SK-N-SH (cell line): Measurements from ENCODE around the gene RFWD3. TPM values are rescaled to one million over a fixed set of nuclear protein-coding genes. Genes with fewer than 3 reads are reported as not detected.

Source experiments
- CTCF ChIA-PET: fragments of 300-600, 350-600 bp; formaldehyde crosslinking; extraction: SDS; loops from one replicate; lab custom pipeline; 2021; lab: Yijun Ruan, JAX
- POLR2A ChIA-PET: fragments of 350-600 bp; sonication (Branson Sonifier 250); formaldehyde crosslinking; extraction: SDS; loops from one replicate; lab custom pipeline; 2020; ENCODE audit warnings: antibody characterized with exemption, inconsistent platforms; lab: Yijun Ruan, JAX
- DNase-seq: peaks from one replicate; pipeline ENCODE4 v3.0.0; 2012
- H2AFZ ChIP-seq: fragments of 200-600 bp; sonication (generic); 2 replicates; pipeline ENCODE4 v1.8.1; 2016; ENCODE audit warnings: antibody characterized with exemption, mild to moderate bottlenecking, low read depth
- H3F3A ChIP-seq: fragments of 200-600 bp; sonication (generic); replicated peaks from 2 replicates; pipeline ENCODE3; 2016; ENCODE audit warnings: antibody characterized with exemption, mild to moderate bottlenecking; ENCODE audit not compliant: insufficient read depth
- H3K27ac ChIP-seq, 2 experiments: fragments of 200-500 bp in 1 of 2; fragments of 200-600 bp in 1 of 2; sonication (Bioruptor generic) in 1 of 2; sonication (generic), shearing (Covaris generic) in 1 of 2; 2 replicates each; pipeline versions ENCODE4 v1.5.1 to v1.6.1; 2014 to 2016; ENCODE audit warnings: low read depth in 2 of 2, inconsistent platforms in 1 of 2, low read length in 1 of 2, mild to moderate bottlenecking in 1 of 2, mixed read lengths in 1 of 2
- H3K27me3 ChIP-seq: fragments of 200-600 bp; sonication (generic), shearing (Covaris generic); 2 replicates; pipeline ENCODE4 v1.6.1; 2016; ENCODE audit warnings: mixed run types; ENCODE audit not compliant: insufficient read depth
- H3K36me3 ChIP-seq, 2 experiments: fragments of 200-500 bp in 1 of 2; fragments of 200-600 bp in 1 of 2; sonication (Bioruptor generic) in 1 of 2; sonication (generic) in 1 of 2; replicated peaks in 1 of 2; 2 replicates each; pipeline versions ENCODE3 to v1.5.1; 2014 to 2016; ENCODE audit warnings: low read length in 1 of 2, mild to moderate bottlenecking in 1 of 2; ENCODE audit not compliant: insufficient read depth in 2 of 2, control insufficient read depth in 1 of 2
- H3K4me1 ChIP-seq, 2 experiments: fragments of 200-500 bp in 1 of 2; fragments of 200-600 bp in 1 of 2; sonication (Bioruptor generic) in 1 of 2; sonication (generic), shearing (Covaris generic) in 1 of 2; 2 replicates each; pipeline versions ENCODE4 v1.5.1 to v1.6.1; 2014 to 2016; ENCODE audit warnings: low read depth in 1 of 2, low read length in 1 of 2, mixed run types in 1 of 2; ENCODE audit not compliant: insufficient read depth in 2 of 2, control insufficient read depth in 1 of 2
- H3K4me2 ChIP-seq: fragments of 200-600 bp; sonication (generic), shearing (Covaris generic); 2 replicates; pipeline ENCODE4 v1.6.1; 2017; ENCODE audit warnings: mixed run types
- H3K4me3 ChIP-seq, 2 experiments: fragments of 200-500 bp in 1 of 2; fragments of 200-600 bp in 1 of 2; sonication (Bioruptor generic) in 1 of 2; sonication (generic), shearing (Covaris generic) in 1 of 2; 2 replicates each; pipeline versions ENCODE4 v1.5.1 to v1.8.1; 2014 to 2016; ENCODE audit warnings: low read depth in 2 of 2, inconsistent platforms in 1 of 2, low read length in 1 of 2, mild to moderate bottlenecking in 1 of 2, mixed read lengths in 1 of 2, moderate library complexity in 1 of 2
- H3K79me2 ChIP-seq: fragments of 200-600 bp; sonication (generic); 2 replicates; pipeline ENCODE4 v1.8.1; 2017; ENCODE audit warnings: mild to moderate bottlenecking; ENCODE audit not compliant: insufficient read depth
- H3K9ac ChIP-seq: fragments of 200-600 bp; sonication (generic); 2 replicates; pipeline ENCODE4 v1.6.1; 2017; ENCODE audit warnings: mixed run types
- H3K9me2 ChIP-seq: fragments of 200-600 bp; sonication (generic); 2 replicates; pipeline ENCODE4 v1.6.1; 2017; ENCODE audit warnings: mixed run types
- H3K9me3 ChIP-seq: fragments of 200-600 bp; sonication (generic); 2 replicates; pipeline ENCODE4 v1.6.1; 2017; ENCODE audit warnings: mixed run types, mild to moderate bottlenecking, moderate library complexity
- H4K20me1 ChIP-seq: fragments of 200-600 bp; sonication (generic); 2 replicates; pipeline ENCODE4 v1.6.1; 2017; ENCODE audit warnings: mild to moderate bottlenecking, mixed run types; ENCODE audit not compliant: insufficient read depth
- CHD2 ChIP-seq: fragments of 150-350 bp; IDR thresholded peaks from 2 replicates; pipeline ENCODE4 v1.6.1; 2018; ENCODE audit warnings: low read length; ENCODE audit not compliant: partially characterized antibody
- CTCF ChIP-seq: fragments of 200-600 bp; sonication (generic); IDR thresholded peaks from 2 replicates; pipeline ENCODE4 v1.6.1; 2017; ENCODE audit warnings: antibody characterized with exemption, mild to moderate bottlenecking, moderate library complexity
- FOSL2 ChIP-seq: IDR thresholded peaks from 2 replicates; pipeline ENCODE4 v1.4.0; 2012; ENCODE audit warnings: low read depth, mild to moderate bottlenecking, moderate library complexity, borderline replicate concordance
- FOXM1 ChIP-seq: IDR thresholded peaks from 2 replicates; pipeline ENCODE4 v1.4.0; 2012; ENCODE audit warnings: low read depth, mild to moderate bottlenecking
- GABPA ChIP-seq: IDR thresholded peaks from 2 replicates; pipeline ENCODE4 v1.4.0; 2012; ENCODE audit warnings: low read depth, mild to moderate bottlenecking
- IRF3 ChIP-seq: fragments of 150-350 bp; IDR thresholded peaks from 2 replicates; pipeline ENCODE4 v1.6.1; 2016; ENCODE audit warnings: mild to moderate bottlenecking, low read depth, low read length
- MAX ChIP-seq: IDR thresholded peaks from 2 replicates; pipeline ENCODE4 v1.4.0; 2012; ENCODE audit warnings: low read depth
- POLR2AphosphoS5 ChIP-seq: IDR thresholded peaks from 2 replicates; pipeline ENCODE4 v1.6.1; 2012; ENCODE audit warnings: low read depth, low read length
- RCOR1 ChIP-seq: fragments of 150-350 bp; IDR thresholded peaks from 2 replicates; pipeline ENCODE4 v1.6.1; 2017; ENCODE audit warnings: antibody characterized with exemption, low read length
- REST ChIP-seq: IDR thresholded peaks from 2 replicates; pipeline ENCODE4 v1.6.1; 2012; ENCODE audit warnings: mild to moderate bottlenecking, low read depth, low read length, moderate library complexity
- RFX5 ChIP-seq: IDR thresholded peaks from 2 replicates; pipeline ENCODE4 v1.6.1; 2012; ENCODE audit warnings: mild to moderate bottlenecking, improper control_type of control experiment, low read length
- SIN3A ChIP-seq: IDR thresholded peaks from 2 replicates; pipeline ENCODE4 v1.6.1; 2012; ENCODE audit warnings: low read depth, mild to moderate bottlenecking, low read length, moderate library complexity, borderline replicate concordance
- TAF1 ChIP-seq: IDR thresholded peaks from 2 replicates; pipeline ENCODE4 v1.6.1; 2012; ENCODE audit warnings: low read depth, mild to moderate bottlenecking, low read length, moderate library complexity, borderline replicate concordance
- TCF12 ChIP-seq: IDR thresholded peaks from 2 replicates; pipeline ENCODE4 v1.4.0; 2012
- USF1 ChIP-seq: IDR thresholded peaks from 2 replicates; pipeline ENCODE4 v1.4.0; 2012; ENCODE audit warnings: low read depth, borderline replicate concordance
- USF2 ChIP-seq: fragments of 150-350 bp; IDR thresholded peaks from 2 replicates; pipeline ENCODE4 v1.6.1; 2017; ENCODE audit warnings: antibody characterized with exemption, low read length, low read depth, borderline replicate concordance
- WGBS: methylation state at CpG from one replicate; pipeline ENCODE4 v1.1.6; 2017; ENCODE audit warnings: low lambda C conversion rate; 5-methylcytosine and 5-hydroxymethylcytosine counted together
- polyA plus RNA-seq, 3 experiments: library from polyadenylated mRNA; depleted of rRNA; stranded (reverse); fragments of >200 nt; gene quantifications; 2 replicates each; pipeline ENCODE4 v1.2.3, GENCODE V29; 2012

The RFWD3 gene
- polyA plus RNA-seq, 1 of the 3 experiments (the other 2 are of a cell fraction): 13.2 TPM

GRCh38 chr16:74582970-74583369 is 83.7 kb downstream of the RFWD3 start:
- H3K9me3 ChIP-seq: no peaks in the 10 kb centered on the region
- H3K9ac ChIP-seq: no peak overlapping the region
- H3K36me3 ChIP-seq: no peaks in the 10 kb centered on the region
- POLR2A ChIA-PET: no interaction called here
- H3K9me2 ChIP-seq: no peaks in the 10 kb centered on the region
- no peak overlapping the region for H3K4me2 ChIP-seq
- WGBS: 100% methylated on average over 1 of the region's 1 CpG
- DNase-seq: no peak
- peaks cover 0 to 34% of the 10 kb centered on the region in 2 experiments for H3K4me1 ChIP-seq
- no peak overlapping the region for H3K27ac ChIP-seq
- H3K27me3 ChIP-seq: no peaks in the 10 kb centered on the region
- no peak overlapping the region for H3K4me3 ChIP-seq
- TF ChIP-seq GABPA: no peak
- TF ChIP-seq MAX: no peak
- no peak for TF ChIP-seq TAF1
- TF ChIP-seq USF2: no peak
- TF ChIP-seq USF1: no peak
- TF ChIP-seq RFX5: no peak
- no peak for TF ChIP-seq SIN3A
- no peak for TF ChIP-seq FOXM1
- TF ChIP-seq IRF3: no peak
- TF ChIP-seq POLR2AphosphoS5: no peak
- TF ChIP-seq REST: no peak
- no peak for TF ChIP-seq CTCF
- TF ChIP-seq TCF12: no peak
- TF ChIP-seq RCOR1: no peak
- no peak for TF ChIP-seq FOSL2
- TF ChIP-seq CHD2: no peak
- peaks cover 100% of the 10 kb centered on the region for H3K79me2 ChIP-seq
- H4K20me1 ChIP-seq: peaks cover 38% of the 10 kb centered on the region
- no peak overlapping the region for H2AFZ ChIP-seq
- CTCF ChIA-PET: no interaction called here
- H3F3A ChIP-seq: peaks cover 11% of the 10 kb centered on the region
